ENCODE results near the gene IGF2. TPM values are rescaled to one million over a fixed set of nuclear protein-coding genes. Genes with fewer than 3 reads are reported as not detected.

Gene IGF2
- total RNA-seq, 3 donors from 2014 or later, result 7.6 to 27.6 (median 12.1) TPM

GRCh38 chr11:2121227-2122130 is 17.7 kb downstream of the IGF2 start:
- TF ChIP-seq CTCF (IDR thresholded peaks at IDR 0.05), result no peak
- no peak for ATAC-seq
- intact Hi-C loops (cut with DNase I, micrococcal nuclease), result no loop called here
- DNase-seq, result peak in 2 of 3 donors; percentile 14 to 34
- H3K36me3 ChIP-seq (ENCODE audit: low read depth), result no peaks in the 10 kb centered on the region
- no peak overlapping the region for H3K4me3 ChIP-seq
- H3K9me3 ChIP-seq, result peaks cover 2% of the 10 kb centered on the region
- H3K4me1 ChIP-seq (ENCODE audit: low read depth), result no peaks in the 10 kb centered on the region

GRCh38 chr11:2120359-2121100 is 18.7 kb downstream of the IGF2 start:
- DNase-seq (peak in 2 of 3 donors; percentile 14 to 23), ATAC-seq (no peak)
- H3K4me1 ChIP-seq (ENCODE audit: low read depth), result no peaks in the 10 kb centered on the region
- H3K4me3 ChIP-seq, result no peak overlapping the region
- intact Hi-C loops (cut with DNase I, micrococcal nuclease), result no loop called here
- H3K36me3 ChIP-seq (ENCODE audit: low read depth), result no peaks in the 10 kb centered on the region
- peaks cover 2% of the 10 kb centered on the region for H3K9me3 ChIP-seq
- no peak for TF ChIP-seq CTCF (IDR thresholded peaks at IDR 0.05)

- Histone ChIP-seq H3K36me3 (ENCODE audit: low read depth) (no peaks in the 10 kb centered on the region), H3K9me3 (peaks cover 2% of the 10 kb centered on the region), H3K4me3 (no peak overlapping the region), H3K4me1 (ENCODE audit: low read depth) (no peaks in the 10 kb centered on the region)
- intact Hi-C loops (cut with DNase I, micrococcal nuclease), result no loop called here
- DNase-seq (no peak), ATAC-seq (no peak)
- no peak for TF ChIP-seq CTCF (IDR thresholded peaks at IDR 0.05)
Measured at GRCh38 chr11:2118677-2119076, 20.5 kb downstream of the IGF2 start.

GRCh38 chr11:2116680-2117079 is 22.5 kb downstream of the IGF2 start:
- Histone ChIP-seq H3K36me3 (ENCODE audit: low read depth) (no peaks in the 10 kb centered on the region), H3K9me3 (peaks cover 2% of the 10 kb centered on the region), H3K4me3 (no peak overlapping the region), H3K4me1 (ENCODE audit: low read depth) (no peaks in the 10 kb centered on the region)
- no peak for DNase-seq
- TF ChIP-seq CTCF (IDR thresholded peaks at IDR 0.05), result no peak
- no peak for ATAC-seq
- intact Hi-C loops (cut with DNase I, micrococcal nuclease), result no loop called here

GRCh38 chr11:2115308-2115707 is 23.9 kb downstream of the IGF2 start:
- intact Hi-C loops (cut with DNase I, micrococcal nuclease), result no loop called here
- no peak for TF ChIP-seq CTCF (IDR thresholded peaks at IDR 0.05)
- peak in 2 of 3 donors; percentile 4 to 31 for DNase-seq
- peaks cover 2% of the 10 kb centered on the region for H3K9me3 ChIP-seq
- H3K36me3 ChIP-seq (ENCODE audit: low read depth), result no peaks in the 10 kb centered on the region
- no peak for ATAC-seq
- no peak overlapping the region for H3K4me3 ChIP-seq
- H3K4me1 ChIP-seq (ENCODE audit: low read depth), result no peaks in the 10 kb centered on the region

Measured in mucosa of descending colon (tissue), 3 donors.